GM18517 (cell line): ENCODE measurements around the gene ZNF446.
"Not testable (repeated sequence)": the region's sequence is repeated elsewhere in the genome, so short reads cannot be mapped to it uniquely, and the experiment has no call there.

Source experiments
- ATAC-seq: cut with Tn5 transposase; IDR thresholded peaks from one replicate; pipeline ENCODE4 v1.9.1; 2021; ENCODE audit warnings: mild to moderate bottlenecking, moderate library complexity; ENCODE audit not compliant: unreplicated experiment

The ZNF446 gene

DNA sequence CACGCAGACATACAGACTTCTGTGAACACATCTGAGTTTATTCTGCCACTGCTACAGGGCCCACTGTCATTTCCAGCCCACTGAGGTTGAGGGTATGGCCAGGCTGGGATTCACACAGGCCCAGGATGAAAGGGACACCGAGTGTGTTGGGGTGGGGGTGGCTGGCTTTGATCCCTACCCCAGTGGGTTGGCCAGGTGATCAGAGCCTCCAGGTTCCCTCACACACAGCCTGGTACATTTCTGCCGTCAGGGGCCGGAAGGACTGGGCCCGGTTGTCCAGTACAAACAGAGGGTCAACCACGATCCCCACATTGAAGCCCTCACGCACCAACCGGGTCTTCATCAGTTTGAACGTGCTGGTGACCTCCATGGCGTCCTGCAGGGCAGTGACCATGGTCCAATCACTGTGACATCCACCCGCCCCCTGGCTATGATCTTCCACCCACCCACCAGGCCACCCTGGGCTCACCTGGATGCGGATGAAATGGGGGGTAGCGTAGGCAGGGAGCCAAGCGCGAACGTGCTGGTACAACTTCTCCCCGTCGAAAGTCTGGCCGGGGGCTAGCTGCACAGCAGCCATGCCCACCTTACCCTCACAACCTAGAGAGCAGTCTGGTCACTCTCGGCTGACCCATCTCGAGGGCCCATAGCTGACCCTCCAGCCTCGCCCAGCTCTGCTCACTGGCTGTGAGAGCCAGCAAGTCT is 22.3 kb downstream of the ZNF446 start:
- no peak for ATAC-seq

DNA sequence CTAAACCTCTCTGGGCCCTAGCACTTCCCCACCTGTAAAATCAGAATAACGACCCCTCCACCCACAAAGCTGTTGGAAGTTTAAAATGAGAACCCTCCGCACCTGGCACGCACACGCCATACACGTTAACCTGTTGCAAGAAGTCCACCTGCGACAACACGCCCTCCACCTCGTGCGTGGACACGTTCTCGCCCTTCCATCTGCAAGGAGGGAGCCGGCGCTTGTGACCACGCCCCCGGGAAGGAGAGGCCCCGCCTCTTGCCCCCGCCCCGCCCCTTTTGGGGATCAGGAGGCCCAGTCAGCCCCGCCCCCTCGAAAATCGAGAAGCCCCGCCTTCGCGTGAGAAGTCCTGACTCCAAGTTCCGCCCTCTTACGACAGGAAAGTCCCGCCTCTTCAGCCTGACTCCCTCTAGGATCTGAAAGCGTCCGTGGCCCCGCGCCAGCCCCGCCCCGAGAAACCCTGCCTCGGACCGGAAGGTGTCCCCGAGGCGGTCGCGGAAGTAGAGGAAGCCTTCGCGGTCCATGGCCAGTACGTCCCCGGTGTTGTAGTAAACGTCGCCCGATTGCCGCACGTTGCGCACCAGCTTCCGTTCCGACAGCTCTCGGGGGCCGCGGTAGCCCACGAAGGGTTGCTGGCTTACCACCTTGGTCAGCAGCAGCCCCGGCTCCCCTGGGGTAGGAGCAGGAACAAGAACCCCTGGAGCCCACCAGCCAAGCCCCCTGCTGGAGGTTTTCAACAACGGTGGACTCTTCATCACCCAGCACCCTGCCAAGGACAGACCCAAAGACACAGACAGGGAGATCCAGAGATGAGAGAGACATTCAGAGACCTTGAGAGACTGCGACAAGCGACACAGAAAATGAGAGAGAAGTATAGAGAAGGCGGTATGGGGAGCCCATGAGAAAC is 23.1 kb downstream of the ZNF446 start:
- peak; percentile 85 for ATAC-seq

DNA sequence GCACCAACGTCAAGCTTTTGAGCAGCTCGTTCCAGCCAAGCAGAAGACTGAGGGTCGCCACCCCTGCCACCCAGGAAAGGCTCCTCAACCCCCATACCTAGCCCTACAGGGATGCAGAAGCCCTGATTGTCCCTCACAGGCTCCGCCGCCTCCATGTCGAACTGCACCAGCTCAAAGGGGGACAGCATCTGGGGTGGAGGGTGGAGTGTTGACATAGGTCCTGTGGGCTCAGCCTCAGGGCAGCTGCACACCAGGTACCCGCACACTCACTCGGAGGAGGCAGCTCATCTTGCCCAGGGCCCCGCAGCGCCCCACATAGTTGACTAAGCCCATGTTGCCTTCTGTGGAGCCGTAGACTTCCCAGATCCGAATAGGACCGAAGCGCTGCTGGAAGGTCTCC is 24.1 kb downstream of the ZNF446 start:
- ATAC-seq = no peak

DNA sequence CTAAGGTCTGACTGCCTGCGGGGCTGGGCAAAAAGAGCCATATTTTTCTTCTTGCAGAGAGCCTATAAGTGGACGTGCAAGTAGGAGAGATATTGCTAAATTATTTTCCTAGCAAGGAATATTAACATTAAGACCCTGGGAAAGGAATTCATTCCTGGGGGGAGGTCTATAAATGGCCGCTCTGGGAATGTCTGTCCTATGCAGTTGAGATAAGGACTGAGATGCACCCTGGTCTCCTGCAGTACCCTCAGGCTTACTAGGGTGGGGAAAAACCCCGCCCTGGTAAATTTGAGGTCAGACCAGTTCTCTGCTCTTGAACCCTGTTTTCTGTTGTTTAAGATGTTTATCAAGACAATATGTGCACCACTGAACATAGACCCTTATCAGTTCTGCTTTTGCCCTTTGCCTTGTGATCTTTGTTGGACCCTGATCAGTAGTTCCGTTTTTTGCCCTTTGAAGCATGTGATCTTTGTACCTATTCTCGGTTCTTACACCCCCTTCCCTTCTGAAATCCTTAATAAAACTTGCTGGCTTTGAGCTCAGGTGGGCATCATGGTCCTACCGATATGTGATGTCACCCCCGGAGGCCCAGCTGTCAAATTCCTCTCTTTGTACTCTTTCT is 31.6 kb downstream of the ZNF446 start:
- ATAC-seq = not testable (repeated sequence)

DNA sequence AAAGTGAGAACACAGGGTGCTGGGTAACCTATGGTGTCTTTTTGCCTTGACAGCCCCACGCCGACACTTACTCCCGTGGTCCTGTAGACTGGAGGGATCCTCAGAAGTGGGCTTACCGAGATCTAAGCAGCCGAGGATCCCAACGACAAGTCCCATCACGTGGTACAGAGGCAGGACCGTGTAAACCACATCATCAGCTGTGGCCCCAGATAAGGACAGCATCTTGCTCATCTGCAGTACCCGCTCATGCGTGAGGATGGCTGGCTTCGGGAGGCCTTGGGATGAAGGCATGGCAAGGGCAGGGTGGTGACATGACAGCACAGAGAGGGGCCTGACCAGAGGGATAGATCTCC is 33.6 kb downstream of the ZNF446 start:
- ATAC-seq = no peak

DNA sequence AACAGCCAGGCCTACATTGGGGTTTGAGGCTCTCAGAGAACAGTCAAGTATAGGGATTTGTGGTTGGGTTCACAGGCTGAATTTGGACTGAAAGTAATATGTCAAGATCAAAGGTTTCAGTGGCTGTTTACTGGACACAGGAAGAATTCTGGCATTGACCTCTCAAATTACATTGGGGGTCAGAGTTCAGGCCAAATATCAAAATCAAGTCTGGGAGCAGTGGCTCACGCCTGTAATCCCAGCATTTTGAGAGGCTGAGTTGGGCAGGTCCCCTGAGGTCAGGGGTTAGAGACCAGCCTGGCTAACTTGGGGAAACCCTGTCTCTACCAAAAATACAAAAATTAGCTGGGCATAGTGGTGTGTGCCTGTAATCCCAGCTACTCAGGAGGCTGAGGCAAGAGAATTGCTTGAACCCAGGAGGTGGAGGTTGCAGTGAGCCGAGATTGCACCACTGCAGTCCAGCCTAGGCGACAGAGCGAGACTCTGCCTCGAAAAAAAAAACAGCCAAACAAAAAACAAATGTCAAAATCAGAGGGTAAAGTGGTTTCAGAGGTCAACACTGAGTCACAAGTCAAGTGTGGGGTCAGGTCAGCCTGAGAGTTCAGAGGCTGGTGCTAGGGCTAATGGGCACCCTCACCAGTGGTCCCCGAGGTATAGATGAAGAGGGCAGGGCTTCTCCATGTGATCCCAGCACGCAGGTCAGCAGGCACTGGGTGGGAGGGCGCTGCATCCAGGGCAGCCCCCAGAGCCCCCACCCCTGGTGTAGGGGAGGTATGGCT is 34.1 kb downstream of the ZNF446 start:
- ATAC-seq = no peak

DNA sequence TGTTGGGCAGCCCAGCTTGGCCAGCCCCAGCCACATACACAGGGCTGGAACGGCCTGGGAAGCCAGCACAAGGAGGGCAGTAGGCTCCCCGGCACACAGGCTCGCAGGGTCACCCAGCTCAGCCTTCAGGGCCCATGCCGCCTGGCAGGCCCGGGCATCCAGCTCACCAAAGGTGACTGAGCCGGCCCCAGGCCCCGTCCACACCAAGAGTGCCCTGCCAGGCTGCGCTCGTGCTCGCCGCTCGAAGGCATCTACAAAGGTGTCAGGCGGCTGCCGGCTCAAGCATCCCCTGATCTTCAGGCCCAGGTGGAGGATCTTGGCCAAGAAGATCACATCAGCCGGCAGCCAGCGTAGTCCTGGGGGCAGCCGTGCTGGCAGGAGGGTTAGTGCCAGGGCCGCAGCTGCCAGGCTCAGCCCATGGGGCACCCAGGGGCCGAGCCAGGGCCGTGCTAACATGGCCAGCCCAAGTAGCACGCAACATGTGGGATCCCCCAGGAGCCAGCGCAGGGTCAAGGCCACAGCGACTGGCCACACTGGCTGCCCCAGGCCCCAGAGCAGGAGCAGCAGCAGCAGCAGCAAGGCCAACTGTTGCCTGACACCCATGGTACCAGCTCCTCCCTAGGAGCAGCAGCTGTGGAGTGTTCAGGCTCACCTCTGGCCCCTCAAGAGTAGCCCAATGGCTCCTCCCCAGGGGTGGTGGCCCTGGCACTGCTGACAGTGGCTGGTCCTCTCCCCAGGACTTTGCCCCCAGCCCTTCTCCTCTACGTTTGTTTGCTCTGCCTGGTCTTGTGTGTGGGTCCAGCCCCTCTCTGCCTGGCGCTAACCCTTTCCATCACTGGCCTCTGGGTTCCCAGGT is 35.4 kb downstream of the ZNF446 start, which contains the start of gene SLC27A5:
TSS of gene SLC27A5 (minus strand) at position 640 of the 856 bp plus-strand sequence. CDS start at position 603, 37 bp downstream.
- ATAC-seq = no peak

DNA sequence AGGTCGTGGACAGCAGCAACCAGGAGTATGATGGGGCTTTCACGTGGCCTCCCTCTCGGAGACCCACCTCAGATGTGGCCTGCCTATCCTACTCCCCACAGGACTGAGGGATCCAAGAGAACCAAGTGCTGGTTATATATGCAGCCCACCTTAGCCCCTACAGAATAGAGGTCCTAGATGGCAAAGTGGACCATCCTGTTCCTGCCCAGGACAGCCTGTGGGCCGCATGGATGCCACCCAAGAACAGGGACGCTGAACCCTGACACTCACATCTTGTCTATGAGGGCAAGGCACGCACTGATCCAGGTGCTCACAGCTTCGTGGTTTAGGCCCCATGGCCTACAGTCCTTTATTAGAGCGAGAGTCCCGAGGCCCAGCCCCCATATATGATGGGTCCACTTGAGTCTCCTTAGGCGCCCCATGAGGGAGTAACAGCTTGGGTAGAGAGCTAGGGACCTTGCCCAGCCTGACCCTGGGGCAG is 37.1 kb downstream of the ZNF446 start:
- no peak for ATAC-seq

DNA sequence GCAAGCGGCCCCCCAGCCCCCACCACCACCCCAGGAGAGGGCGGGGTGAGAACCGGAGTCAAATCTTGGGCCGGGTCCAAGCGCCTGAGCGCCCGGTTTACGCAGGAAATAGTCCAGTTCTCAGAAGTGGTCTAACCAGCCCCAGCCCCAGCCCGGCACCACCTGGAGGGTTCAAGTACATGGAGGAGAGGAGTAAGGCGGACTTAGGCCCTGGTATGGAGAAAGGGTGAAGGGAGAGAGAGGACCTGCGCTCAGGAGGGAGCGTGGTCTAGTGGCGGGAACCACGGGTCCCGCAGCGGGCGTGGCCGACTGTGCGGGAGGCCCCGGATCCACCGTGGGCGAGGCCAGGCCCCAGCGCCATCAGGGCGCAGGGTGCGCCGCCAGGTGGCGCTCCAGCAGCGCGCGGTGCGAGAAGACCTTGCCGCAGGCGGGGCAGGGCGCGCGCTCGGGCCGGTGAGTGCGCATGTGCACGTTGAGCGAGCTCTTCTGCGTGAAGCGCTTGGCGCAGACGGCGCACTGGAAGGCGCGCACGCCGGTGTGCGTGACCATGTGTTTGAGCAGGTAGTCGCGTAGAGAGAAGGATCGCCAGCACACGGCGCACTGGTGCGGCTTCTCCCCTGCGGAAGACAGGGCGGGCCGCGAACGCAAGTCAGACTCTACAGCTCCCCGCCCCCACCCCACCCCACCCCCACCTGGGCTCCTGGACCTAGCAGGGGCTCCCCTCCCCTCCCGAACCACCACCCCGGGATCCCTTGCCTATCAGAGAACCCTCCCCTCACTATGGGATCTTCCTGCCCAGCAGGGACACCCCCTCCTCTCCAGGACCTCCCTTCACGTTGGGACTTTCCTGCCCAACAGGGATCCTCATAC is 37.8 kb downstream of the ZNF446 start:
- ATAC-seq = peak; percentile 65

DNA sequence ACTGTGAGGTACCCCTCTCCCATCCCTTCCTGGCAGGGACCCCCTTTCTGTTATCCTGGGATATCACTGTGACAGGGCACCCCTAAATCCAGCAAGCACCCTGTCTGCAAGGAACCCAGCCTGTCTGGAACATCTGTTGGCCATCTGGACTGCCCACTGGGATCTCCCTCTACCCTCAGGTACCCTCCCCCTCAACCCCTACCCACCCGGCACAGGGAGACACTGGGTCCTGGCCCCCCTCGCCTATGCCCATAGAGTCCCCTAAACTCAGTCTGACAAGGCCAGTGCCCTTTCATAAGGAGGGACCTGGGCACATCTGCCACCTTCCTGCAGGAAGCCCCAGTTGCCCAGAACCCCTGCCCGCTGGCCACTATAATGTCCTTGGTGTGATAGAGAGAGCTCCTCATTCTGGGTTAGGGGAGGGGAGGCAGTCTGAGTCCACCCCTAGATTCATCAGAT is 38.4 kb downstream of the ZNF446 start:
- ATAC-seq = no peak

DNA sequence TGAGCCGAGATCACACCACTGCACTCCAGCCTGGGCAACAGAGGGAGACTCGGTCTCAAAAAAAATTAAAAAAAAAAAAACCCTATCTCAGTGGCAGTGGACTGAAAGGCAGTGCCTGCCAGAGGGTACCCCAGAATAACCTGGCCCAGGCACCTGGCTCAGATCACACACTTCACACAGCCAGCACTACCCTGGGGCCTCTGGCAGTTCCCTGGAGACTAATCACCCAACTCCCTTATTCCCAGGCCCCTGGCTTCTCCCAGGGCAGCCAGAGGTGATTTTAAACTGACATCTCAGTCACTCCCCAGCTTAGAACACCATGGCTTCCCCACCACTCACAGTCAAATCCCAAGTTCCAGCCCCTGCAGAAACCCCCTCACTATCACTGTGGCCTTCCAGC is 39.1 kb downstream of the ZNF446 start:
- ATAC-seq = no peak

DNA sequence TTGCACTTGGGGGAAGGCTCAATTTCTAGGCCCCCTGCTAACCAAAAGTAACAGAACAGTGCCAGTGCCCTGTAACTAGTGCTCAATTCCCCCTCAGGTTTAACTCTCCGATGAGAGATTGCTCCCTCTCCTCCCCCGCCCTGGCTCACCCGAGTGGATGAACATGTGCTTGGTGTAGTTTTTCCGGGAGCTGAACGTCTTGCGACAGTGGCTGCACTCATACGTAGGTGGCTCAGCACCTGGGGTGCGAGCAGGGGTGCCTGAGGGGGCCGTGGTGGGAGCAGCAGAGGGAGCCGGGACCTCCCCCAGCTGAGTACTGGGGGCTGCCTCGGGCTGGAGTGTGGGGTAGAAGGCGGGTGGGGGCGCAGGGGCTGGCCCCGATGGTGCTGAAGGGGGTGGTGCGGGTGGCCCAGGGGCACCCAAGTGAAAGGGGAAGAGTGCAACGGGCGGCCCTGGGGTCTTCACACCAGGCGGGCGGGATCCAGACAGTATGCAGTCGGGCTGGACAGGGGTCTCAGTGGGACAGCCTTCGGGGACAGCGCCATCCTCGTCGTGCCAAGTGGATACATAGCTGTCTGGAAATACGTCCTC is 40.2 kb downstream of the ZNF446 start:
- ATAC-seq = no peak

DNA sequence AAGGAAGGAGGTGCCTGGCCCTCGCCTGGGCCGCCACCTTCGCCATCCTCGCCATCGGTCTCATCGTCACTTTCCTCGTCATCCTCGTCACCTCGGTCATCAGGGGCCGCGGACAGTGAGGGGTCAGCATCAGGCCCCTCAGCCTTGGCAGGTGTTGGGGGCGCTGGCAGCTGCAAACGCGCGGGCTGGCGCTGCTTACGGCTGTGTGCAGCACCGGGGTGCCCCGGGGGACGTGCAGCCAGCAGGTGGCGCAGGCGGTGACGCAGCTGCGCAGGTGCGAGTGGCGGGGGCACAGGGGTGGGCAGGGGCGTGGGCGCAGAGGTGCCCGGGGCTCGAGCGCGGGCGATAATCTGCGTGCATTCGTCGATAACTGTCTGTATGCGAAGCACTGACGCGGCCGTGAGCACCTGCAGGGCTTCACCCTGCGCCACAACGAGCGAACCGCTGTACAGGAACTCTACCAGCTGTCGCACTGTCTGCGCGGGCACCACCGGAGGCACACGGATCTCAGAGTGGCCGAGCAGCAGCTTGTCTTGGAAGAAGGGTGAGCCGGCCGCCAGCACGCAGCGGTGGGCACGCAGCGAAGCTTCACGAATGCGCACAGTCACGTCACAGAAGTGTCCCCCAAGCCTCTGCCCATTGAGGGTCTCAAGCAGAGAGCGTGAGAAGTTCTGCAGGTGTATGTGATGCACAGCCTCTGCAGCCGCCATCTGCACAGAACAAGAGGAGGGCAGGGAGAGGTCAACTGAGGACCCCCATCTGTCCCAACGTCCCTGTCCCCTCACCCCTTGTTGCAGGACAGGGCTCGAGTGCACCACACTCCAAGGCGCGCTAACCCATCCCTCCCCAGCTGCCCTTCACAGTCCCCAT is 41.0 kb downstream of the ZNF446 start:
- no peak for ATAC-seq

DNA sequence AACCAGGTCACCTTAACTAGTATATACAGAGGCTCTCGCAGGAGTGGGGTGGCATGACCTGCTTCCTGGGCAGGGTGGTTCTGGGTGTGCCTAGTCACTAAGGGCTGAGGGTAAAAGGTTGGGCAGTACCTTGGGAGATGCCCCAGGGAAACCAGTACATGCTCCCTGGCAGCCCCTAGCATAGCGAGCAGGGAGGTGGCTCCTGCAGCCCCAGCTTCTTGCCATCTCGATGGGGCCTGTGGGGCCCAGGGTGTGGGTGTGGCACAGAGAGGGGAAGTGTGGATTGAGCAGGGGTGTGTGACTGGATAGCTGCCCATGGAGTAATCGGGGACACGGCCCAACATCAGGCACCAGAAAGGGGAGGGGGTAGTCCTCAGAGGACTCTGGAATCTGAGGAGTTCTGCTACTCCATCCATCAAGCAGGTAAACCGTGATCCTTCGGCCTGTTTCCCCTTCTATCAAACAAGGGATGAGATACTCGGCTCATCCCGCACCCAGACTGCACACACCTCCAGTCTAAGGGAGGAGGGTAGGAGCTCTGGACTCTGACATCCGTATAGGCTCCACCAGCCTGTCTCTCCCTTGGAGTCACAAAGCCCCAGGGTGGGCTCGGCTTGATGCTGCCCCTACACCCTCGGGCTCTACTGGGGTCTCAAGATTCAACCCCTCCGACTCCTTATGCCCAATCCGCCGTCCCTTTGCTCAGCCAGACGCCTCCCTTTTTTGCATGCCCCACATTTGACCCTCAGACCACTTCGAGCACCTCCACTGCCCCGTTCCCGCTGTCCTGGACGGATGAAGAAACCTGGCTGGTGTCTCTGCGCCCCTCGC is 42.3 kb downstream of the ZNF446 start:
- ATAC-seq = no peak

DNA sequence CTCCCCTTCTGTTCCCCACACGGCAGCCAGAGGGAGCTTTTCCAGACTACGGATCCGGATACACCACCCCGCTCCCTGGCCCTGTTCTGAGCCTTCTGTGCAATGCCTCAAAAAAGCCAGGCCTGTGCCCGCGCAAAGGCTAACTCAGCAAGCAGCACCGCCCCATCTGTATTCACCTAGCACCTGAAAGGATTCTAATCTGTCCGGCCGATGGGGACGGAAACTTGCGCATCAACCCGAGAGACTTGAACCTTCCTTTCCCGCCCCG is 42.9 kb downstream of the ZNF446 start:
- ATAC-seq = no peak

DNA sequence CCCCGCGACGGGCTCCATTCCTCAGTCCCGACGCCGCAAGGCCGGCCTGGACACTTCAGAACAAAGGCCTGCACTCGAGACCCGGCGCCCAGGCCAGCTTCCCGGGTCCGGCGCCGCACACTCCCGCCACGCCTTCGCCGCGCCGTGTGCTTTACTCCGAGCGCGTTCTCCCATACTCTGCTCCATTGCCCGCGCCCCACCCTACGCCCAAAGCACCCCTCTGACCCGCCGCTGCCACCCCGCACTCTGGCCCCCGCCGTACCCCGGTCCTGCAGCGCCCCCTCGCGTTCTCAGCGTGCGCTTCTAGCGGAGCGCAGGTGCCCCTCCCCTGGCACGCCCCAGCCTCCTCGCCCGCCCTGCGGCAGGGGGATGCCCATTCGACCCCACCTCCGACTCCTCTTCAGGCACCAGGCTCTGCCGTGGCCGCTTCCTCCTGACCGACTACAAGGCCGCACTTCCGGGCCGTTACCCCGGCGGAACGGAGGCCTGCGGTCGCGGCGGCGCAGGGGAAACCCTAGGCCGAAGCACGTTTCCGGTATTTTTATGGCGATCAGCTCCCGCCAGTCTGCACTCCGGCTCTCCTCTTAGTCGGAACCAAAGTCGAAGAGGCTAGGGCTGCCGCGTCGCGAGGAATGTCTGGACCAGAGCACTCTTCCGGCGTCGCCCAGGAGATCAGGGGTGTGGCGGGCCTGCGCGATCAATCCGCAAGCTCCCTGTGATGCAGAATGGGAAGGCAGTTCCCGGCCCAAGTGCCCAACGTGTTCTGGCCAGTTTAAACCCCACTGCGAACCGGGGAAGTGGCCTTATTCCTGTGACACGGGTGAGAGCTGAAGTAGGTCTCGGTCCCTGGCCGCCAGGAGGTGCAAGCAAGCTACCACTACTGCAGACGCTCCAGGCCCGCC is 43.5 kb downstream of the ZNF446 start, which contains the start of gene ZBTB45:
TSS of gene ZBTB45 (minus strand) at position 456 of the 902 bp plus-strand sequence. CDS start 2,137 bp downstream, outside the sequence.
- peak; percentile 84 for ATAC-seq
